ENCODE results near the gene RALY.

Gene RALY

DNA sequence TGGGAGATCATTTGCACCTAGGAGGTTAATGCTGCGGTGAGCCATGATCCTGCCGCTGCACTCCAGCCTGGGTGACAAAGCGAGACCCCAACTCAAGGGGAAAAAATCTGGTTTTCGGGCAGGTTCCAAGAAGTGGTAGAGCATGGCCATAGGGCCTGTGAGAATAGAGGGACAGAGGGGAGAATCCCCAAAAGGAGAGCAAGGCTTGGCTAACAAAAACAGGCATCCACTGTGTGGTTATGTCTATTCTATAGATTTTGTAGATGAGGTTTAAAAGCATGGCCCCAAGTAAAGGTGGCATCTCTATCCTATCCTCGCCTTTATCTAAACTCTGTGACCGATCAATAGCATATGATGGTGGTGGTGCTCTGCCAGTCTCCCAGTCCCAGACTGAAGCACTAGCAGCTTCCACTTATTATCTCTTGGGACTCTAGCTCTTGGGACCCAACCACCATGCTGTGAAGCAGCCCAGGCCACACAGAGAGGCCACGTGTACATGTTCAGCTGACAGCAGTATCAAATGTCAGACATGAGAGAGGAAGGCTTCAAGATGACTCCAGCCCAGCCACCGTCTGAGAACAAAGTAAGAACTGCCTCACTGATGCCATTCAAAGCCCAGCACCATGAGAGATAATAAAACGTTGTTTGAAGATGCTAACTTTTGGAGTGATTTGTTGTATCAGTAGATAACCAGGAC is 90.7 kb downstream of the RALY start:
- no peak for DNase-seq

GRCh38 chr20:34085544-34086040 is 91.9 kb downstream of the RALY start:
- no peak for DNase-seq

- no peak for DNase-seq
Measured at GRCh38 chr20:34088305-34089174, 94.8 kb downstream of the RALY start.

DNA sequence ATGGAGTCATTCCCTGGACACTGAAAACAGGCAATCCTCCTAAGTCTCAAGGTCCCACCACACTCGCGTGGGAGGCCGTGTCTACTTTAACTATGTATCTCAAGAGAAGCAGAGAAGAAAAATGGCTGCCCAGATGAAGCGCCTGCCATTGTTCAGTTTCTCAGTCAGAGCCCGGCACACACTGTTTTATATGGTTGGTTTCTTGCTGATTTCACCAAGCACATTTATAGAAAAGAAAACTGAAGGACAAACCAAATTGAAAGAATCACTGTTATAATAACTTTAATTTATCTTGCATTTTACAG is 95.4 kb downstream of the RALY start:
- DNase-seq, result no peak

DNA sequence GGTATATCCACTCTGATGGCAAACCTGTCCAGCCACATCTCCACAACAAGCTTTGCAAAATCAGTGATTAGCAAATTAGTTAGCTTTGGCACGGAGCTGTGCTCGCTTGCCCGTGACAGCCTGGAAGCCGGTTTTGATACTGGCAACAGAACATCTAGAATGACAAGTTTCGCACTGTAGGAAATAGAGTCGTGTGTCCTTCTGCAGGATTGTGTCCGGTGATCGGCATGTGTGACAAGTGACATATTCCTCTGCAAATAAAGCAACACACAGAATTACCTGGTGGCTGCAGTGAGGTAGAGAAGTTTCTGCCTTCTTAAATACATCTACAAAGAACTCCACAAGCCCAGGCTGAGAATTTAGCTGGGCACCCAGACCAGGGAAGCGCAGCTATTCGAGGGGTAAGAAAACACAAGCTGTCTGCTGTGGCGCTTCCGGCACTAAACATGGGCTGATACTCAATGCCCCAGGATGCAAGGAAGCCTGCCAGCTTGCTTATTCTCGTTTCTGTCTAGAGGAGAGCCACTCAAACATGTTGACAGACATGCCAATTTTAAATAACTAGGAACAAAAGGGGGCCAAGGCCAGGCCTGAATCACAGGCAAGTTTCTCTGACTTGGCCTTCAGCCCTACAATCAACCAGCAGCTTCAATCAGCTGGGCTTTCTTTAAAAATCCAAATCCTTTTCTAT is 96.1 kb downstream of the RALY start:
- DNase-seq, result no peak

GRCh38 chr20:34090645-34091044 is 96.9 kb downstream of the RALY start:
- no peak for DNase-seq

GRCh38 chr20:34091637-34092200 is 98.0 kb downstream of the RALY start:
- DNase-seq, result no peak

- no peak for DNase-seq
Measured at GRCh38 chr20:34093895-34094294, 100.2 kb downstream of the RALY start.

DNA sequence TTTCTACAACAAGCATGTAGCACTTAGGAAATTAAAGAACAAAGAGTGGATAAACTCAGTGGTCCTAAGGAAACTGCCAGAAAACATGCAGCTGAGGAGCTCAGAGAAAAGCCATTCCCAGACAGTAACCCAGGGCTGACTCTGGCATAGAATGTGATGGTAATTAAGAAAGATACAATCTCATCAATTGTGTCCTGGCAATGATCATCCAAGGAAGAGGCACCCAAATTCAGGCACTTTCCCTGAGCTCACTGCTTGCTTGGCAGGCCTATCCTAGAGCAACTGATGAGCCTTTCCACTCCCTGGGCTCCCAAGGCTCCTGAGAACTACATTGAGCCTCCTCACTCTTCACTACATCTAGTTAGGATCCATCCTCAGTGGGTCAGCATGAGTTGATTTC is 102.1 kb downstream of the RALY start:
- DNase-seq, result no peak

- no peak for DNase-seq
Measured at GRCh38 chr20:34096699-34097444, 103.2 kb downstream of the RALY start.

GRCh38 chr20:34098570-34098969 is 104.9 kb downstream of the RALY start:
- no peak for DNase-seq

DNA sequence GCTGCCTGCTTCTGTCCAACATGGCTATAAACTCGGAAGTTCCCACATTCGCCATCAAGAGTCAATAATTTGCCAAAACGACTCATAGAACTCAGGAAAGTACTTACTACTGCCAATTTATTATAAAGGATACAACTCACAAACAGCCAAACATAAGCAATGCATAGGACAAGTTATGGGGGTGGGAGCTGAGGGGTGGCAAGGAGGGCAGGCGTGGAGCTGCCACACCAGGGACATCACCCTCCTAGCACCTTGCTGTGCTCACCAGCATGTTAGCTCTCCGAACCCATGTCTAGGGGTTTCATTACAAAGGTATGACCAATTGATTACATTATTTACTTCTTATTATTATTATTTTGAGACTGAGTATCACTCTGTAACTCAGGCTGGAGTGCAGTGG is 106.0 kb downstream of the RALY start:
- DNase-seq, result no peak

DNA sequence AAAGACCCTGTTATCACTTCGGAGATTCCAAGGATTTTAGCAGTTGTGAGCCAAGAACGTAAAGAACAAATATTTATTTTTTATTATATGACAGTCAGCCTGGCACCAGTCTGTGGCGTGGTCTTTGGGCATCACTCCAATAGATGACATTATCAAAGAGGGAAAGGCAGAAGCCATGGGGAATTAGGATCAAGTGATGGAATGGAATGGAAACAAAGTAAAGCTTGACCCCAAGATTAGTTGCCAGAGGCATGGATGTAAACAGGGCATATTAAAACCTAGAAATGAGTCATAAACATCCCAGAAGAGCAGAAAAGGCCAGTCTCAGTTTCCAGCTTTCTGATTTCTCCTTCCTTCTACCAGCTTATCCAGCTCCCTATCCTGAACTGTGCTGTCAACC is 106.9 kb downstream of the RALY start:
- no peak for DNase-seq

- DNase-seq, result no peak
Measured at GRCh38 chr20:34102342-34102741, 108.6 kb downstream of the RALY start.

- no peak for DNase-seq
Measured at GRCh38 chr20:34104059-34104458, 110.3 kb downstream of the RALY start.

DNA sequence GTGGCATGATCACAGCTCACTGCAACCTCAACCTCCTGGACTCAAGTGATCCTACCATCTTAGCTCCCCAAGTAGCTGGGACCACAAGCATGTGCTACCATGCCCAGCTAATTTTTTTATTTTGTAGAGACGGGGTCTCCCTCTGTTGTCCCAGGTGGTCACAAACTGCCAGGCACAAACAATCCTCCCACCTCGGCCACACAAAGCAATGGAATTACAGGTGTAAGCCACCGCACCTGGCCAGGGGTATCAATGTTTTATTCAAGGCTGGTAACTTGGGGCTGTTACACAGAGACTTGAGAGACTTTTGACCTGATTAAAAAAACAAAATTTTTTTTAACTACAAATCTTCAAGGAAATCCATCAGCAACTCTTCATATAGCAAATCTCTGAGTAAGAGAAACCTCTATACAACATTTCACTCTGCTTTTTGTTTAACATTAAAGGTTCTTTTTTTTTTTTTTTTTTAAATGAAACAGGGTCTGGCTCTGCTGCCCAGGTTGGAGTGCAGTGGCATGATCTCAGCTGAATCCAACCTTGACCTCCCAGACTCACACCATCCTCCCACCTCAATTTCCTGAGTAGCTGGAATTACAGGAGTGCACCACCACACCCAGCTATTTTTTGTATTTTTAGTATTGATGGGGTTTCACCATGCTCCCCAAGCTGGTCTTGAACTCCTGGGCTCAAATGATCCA is 112.4 kb downstream of the RALY start:
- no peak for DNase-seq

- no peak for DNase-seq
Measured at GRCh38 chr20:34108616-34109174, 115.0 kb downstream of the RALY start.

- DNase-seq, result no peak
Measured at GRCh38 chr20:34109442-34109841, 115.7 kb downstream of the RALY start.

DNA sequence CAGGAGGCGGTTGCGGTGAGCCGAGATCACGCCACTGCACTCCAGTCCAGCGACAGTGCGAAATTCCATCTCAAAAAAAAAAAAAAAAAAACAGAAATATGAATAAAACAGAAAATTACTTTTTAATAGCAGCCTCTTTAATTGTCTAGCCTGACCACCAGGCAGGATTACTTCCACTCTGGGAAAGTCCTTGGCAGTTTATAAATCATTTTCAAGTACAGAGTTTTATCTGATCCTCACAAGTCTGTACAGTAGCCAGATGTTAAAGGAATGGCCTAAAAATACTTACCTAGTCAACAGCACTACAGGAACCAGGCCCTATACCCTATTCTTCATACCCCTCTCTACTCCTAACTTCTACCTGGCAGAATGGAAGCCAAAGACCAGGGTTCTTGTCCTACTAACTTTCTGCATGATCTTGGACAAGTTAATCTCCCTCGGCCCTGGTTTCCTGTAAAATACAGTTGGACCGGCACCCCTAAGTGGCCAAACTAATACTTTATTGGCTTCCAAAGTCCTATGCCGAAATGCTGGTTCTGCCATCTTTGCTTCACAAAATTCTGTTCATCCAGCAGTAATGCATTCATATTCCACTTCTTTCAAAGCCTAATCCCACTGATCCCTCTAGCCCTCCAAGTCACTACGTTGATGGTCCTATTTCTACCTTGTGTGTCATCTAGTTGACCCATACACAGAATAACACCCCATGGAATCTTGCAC is 116.5 kb downstream of the RALY start:
- no peak for DNase-seq

DNA sequence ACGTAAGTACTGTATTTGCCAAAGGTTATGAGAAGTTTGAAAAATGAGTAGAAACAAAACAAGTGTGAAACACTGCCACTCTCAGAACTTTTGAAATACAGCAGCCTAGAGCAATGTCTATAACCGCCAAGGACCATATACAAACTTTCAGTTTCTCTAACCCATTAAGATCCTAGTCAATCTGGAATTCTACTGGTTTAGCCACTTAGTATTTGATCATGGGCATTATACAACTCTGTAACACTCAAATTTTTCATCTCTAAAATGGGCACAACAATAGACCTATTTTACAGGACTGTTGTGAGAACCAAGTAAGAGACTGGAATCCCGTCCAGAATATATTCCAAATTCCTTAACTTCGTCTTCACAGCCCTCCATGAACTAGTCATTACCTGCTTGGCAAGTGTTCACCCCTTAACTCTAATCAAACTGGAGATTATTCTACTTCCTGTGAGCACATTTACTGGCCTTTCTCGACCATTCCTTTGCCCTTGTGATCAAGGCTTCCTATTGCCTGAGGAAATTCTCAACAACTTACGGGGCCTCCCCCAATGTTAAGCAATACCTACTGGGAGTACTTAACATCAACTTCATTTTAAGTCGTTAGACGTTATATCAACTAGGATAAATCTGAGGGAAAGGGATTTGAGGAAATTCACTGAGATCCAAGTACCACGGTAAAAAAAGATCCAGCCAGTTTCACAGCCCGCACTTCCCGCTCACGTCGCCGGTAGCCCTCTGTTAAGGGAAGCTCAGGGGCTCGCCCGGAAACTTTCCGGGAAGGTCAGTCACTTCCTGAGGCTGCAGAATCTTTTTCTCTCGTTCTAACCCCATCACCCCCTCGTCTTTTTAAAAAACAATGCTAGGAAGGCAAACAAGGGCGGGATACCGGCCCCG is 117.3 kb downstream of the RALY start:
- no peak for DNase-seq

Measured in stimulated activated CD4-positive, alpha-beta T cell treated with anti-CD3 and anti-CD28 coated beads, Interleukin-2, amount 100 ng/mL, for 48 hours (primary cell).